Left renal pelvis (tissue), 4 donors: Measurements from ENCODE around the gene SBF1. TPM values are rescaled to one million over a fixed set of nuclear protein-coding genes. Genes with fewer than 3 reads are reported as not detected.

Experiments used
- DNase-seq, 4 donors: peaks; one replicate each; pipeline ENCODE4 v3.0.0-alpha.2; 2013; ENCODE audit warnings: low read depth in 4 of 4, low spot score in 3 of 4
- polyA plus RNA-seq, 4 donors: library from polyadenylated mRNA; unstranded; fragments of 120-200 nt; gene quantifications; one replicate each; pipeline ENCODE4 v1.2.1, GENCODE V29; 2013; ENCODE audit not compliant: insufficient read length in 4 of 4

SBF1 gene
- polyA plus RNA-seq, 4 donors = 25.9 to 47.1 (median 34.9) TPM

DNA sequence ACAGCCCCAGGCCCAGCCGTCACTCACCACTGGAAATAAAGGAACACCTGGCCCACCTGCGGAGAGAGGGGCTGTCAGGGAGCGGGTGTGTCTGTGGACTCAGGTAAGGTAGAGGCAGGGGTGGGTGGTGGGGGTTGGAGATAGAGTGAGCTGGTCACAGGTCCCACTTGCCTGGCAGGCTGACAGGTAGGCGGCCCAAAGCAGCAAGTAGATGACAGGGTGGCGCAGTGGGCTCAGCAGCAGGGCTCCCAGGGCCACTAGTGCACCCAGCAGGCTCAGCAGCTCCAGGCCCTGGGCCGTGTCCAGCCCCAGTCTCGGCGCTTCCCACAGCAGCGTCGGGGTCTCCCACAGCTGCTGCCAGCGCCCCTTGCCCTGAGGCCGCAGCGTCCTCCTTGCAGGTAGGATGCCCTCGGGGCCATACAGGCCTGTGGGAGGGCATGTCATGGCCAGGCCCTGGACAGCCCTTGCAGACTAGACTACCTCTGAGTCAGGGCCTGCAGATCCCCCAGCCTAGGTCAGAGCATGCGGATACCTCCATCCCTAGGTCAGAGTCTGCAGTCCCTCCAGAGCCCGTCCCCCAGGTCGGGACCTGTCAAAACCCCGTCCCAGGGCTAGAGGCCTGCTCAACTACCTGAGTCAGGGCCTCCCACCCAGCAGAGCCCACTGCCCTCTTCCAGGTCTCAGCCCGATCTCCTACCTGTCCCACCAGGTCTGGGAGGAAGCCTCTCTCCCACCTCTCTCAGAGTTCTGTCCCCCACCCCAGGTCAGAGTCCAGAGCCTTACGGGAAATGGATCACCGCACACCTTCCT, 32.0 kb upstream of the SBF1 start:
- no peak for DNase-seq

DNA sequence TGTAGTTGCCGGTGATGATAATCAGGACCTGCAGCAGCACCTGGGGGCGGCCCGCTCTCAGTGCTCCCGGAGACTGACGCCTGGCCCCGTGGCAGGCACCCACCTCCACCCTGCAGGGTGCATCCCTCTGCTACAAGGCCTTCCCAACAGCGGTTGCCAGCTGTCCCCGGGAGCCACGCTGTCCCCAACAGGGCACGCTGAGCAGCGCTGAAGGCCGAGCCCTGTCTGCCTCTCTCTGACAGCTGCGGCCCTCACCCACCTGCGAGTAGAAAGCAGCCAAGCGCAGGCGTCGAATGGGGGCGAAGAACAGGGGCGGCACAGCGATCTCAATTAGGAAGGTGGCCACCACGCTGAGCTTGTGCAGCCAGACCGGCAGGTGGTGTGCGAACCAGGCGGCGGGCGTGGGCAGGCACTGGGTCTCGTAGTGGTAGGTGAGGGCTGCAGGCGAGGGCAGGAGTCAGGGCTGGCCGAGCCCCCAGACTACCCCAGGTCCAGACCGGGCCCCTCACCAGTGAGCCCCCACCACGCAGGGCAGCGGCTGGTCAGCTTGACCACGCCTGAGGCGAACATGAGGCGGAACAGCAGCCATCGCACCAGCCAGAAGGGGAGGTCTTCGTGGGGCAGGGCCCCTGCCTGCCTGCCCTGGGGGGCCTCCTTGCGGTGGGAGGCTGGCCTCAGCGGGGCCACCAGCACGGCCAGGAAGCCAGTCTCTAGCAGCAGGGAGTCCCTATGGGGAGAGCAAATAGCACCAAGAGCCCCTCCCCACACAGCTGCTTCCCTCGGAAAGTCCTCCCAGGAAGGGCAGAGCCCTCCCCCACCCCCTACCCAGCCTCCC, 31.2 kb upstream of the SBF1 start:
- DNase-seq = no peak

DNA sequence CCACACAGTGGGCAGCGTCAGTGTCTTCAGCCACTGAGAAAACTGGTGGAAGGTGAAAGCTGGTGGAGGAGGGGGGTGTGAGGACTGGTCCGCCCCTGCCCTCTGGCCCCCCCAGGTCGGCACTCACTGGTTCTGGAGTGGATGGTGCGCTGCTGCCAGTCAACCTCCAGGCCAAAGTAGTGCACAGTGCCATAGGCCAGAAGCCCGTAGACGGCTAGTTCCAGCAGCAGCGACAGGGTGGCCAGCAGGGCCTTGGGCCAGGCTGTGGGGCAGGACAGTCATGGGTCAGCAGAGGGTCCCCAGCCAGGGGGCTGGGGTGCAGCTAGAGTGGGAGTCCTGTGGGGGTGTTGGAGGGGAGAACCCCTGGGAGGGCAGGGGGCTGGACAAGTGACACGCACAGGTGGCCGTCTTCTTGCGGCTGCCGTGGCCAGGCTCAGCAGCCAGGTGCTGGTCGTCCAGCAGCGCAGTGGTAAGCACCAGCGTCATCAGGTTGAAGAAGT, 30.5 kb upstream of the SBF1 start:
- DNase-seq = no peak

DNA sequence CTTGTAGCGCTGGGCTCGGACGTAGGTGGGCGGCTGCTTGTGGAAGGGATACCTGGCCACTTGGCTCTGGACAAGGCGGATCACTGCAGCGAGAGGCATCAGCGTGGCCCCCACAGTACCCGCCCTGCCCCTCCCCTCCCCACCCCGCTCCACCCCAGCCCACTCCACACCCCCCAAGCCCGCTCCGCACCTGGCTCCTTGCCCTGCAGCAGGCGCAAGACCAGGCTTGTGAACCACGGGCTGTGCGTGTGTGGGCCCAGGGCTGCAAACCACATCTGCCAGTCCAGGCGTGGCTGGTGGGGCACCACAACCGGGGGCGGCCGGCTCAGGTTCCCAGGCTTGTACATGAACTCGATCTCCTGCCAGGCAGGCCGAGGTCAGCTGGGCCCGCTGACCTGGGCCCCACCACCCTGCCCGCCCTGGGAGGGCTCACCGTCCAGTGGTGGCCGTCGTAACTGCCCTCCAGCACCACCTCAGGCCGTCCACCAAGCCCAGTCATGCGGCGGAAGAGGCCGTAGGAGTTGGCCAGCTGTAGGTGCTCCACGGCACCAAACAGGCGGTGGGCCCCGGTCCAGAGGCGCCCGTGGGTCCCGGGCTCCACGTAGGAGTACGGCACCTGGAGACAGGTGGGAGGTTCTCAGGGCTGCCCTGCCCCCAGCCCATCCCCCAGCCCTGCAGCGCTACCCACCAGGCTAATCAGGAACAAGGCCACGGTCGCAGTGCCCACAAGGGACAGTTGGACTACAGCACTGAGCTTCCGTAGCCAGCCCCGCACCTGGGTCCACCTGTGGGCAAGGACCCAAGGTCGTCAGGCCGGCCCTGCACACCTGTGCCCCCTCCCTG, 29.8 kb upstream of the SBF1 start:
- no peak for DNase-seq

DNA sequence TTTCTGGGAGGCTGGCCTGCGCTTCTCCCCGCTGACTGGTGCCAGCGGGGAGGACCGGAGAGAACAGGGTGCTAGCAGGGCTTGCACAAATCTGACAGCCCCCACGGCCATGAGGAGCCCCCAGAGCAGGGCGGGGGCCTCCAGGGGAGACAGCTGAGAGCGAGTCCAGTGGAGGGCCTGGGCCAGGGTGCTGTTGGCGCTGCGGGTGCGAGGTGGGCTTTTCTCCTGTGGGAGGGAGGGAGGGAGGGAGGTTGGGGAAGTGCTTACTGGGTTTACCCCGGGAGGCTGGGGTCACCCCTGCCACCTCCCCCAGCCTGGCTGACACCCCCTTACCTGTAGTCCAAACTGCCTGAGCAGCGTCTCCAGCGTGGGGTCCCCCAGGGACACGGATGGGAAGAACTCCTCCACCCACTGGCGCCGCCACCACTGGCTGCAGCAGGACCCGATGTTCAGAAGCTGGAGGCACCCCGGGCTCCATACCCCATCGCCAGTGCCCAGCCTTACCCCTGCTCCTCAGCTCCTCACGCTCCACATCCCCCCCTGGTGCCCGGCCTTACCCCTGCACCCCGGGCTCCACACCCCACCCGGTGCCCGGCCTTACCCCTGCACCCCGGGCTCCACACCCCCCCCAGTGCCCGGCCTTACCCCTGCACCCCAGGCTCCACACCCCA, 28.8 kb upstream of the SBF1 start:
- DNase-seq = no peak

DNA sequence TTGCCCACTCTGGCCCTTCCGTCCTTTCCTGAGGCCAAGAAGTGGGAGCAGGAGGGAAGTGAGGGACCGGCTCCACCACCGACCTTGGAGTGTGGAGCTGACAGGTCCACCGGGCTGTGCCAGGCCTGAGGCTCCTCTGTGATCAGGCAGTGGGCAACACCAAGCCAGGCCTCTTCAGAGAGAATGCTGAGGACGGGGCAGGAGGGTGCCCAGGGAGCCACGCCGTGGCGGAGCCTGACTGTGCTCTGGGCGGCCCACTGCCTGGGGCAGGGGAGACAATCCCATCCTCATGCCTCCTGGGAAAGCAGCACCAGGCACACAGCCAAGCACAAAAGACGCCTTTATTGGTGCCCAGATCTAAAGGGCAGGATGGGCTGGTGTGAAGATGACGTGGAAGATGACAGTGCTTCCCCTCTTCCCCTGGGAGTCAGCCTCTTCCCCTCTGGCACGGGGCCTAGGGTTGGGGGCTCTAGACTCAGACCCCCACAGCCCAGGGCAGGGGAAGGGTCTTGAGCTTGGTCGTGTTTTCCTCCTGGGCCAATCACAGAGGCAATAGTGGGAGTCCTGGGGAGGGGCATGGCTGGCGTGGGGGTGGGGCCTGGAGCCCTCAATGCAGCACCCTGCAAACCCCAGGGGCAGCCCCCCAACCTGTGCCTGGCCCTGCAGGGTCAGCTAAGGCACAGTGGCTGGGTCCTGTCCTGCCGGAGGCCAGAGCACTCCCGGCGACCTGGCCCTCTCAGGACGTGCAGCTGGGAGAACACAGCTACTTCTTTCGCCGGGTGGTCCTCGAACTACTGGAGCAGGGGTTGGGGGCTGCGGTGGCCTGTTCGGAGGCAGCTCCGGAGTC, 28.0 kb upstream of the SBF1 start:
- DNase-seq = no peak

DNA sequence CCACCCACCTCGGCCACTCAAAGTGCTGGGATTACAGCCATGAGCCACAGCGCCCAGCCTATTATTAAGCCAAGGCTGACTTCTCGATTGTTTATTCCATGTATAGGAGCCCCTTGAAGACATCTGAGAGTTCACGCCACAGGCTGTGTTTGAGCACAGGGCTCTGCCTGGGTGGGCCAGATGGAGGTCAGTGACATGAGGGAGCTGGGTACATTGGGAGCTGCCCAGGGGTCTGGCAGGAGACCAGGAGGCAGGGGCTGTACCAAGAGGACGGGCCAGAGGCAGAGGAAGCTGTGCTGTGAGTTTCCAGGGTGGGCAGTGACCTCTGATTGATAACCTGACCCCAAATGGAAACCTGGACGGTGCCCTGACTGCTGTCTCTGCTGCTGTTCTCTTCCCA, 27.3 kb upstream of the SBF1 start:
- no peak for DNase-seq

DNA sequence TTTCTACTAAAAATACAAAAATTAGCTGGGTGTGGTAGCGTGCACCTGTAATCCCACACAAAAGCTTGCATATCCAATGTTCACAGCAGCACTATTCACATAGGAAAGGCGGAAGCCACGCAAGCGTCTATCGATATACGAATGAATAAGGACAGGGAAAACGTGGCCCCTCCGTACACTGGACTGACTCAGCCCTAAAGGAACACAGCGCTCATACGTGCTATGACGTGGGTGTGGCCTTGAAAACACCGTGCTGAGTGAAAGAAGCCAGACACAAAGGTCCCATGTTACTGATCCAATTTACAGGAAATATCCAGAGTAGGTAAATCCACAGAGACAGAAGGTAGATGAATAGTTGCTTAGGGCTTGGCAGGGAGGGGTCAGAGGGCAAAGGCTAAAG, 25.6 kb upstream of the SBF1 start:
- no peak for DNase-seq

DNA sequence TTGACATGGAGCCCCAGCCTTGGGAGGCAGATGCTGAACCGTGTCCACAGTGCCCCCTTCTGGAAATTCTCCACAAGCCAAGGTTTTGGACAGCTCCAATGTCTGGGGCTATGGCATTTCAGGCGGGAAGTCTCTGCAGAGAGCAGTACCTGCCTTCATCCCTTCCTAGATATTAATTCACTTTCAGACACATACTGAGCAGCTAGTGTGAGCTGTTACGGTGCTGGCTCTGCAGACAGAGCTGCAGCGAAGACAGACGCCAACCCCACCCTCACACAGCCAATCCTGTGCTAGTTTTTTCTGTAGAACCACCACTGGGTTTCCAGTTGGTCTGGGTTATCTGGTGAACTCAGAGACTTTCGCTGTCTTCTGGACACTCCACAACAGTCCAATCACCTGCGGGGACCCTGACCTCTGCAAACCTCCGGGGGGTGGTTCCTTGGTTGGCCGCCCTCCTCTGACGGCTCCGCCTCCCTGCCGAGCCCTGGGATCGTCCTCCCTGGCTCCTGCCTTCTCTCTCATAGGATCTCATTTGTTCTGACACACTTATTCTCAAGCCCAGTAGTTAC, 23.6 kb upstream of the SBF1 start:
- DNase-seq = no peak

DNA sequence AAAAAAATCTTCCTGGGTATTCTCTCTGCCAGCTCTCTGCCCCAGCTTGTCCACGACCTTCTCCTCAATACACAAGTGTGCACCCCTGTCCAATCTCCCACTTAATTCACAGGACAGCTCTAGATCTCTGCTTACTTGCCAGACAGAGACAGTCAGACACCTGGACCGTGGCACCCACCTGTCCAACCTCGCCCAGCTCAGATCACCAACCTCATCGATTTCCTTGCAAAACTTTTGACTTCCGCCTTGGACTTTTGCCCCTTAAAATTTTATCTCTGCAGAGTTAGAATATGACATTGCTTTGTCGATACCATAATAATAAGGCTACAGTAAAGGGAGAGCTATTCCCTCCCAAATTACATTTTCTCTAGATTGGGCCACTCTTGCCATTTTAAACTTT, 22.3 kb upstream of the SBF1 start:
- no peak for DNase-seq

DNA sequence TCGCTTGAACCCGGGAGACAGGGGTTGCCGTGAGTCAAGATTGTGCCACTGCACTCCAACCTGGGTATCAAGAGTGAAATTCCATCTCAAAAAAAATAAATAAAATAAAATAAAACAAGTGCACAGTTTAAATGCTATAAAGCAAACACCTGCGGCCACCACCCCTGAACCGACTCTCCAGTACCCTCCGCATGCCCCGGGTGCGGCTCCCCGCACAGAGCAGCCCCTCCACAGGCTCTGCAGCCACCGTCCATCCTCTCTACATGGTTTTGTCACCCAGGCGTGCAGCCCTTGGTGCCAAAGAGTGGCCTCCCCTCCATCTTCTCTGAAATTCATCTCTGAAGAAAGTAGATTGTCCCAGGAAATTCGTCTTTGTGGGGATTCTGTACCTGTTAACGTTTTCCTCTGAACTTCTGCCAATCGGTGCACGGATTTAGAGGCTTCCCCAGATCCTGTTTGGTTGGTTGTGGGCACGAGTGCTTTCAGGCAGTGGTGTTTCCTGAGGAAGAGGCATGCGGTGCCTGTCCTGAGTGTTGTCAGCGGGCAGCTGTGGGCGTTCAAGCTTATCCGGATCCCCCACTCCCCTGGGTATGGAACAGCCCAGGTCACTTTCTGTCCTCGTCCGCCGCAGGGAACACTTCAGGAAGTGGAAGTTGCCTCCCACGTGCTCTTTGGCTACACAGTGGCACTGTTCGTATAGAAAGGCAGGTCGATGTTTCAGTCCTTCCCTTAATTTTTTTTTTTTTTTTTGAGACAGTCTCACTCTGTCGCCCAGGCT, 15.9 kb upstream of the SBF1 start:
- DNase-seq = no peak

DNA sequence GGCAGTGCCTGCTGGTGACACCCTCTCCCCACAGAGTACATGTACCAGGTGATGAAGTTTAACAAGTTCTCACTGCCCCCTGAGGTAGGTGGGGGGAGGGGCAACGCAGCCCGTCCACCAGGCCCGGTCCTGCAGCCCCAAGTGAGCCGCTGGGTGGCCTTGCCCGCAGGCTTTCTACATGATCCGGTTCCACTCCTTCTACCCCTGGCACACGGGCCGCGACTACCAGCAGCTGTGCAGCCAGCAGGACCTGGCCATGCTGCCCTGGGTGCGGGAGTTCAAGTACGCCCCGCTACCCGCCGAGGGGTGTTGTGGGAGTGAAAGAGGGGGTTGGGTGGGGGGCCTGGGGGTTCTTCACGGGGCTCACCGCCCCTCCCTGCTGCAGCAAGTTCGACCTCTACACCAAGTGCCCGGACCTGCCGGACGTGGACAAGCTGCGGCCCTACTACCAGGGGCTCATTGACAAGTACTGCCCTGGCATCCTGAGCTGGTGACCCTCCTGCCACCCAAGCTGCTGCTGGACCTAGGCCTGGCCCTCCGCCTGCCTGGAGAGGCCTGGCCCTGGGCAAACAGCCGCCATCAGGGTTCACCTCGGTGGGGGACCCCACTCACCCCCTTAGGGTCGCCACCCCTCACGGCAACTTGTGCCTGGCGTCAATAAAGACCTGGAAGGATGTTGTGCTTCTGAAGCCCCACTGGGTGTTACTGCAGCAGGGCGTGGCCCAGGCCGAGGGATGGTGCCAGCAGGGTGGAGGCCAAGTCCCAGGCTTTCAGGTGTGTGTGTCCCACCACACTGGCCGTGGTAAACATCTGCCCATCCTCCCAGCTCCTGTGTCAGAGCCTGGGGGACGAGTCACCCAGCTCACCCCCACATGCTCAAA, 14.8 kb upstream of the SBF1 start:
- DNase-seq = no peak

DNA sequence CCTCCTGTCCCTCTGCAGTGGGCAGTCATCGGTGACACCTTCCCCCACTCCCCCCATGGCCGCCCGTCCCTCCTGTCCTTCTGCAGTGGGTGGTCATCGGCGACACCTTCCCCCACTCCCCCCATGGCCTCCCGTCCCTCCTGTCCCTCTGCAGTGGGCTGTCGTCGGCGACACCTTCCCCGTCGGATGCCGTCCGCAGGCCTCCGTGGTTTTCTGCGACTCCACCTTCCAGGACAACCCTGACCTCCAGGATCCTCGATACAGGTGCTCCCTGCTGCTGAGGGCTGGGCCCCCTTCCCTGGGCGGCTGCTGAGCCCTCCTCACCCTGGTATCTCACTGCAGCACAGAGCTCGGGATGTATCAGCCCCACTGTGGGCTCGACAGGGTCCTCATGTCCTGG, 14.1 kb upstream of the SBF1 start:
- DNase-seq = no peak

DNA sequence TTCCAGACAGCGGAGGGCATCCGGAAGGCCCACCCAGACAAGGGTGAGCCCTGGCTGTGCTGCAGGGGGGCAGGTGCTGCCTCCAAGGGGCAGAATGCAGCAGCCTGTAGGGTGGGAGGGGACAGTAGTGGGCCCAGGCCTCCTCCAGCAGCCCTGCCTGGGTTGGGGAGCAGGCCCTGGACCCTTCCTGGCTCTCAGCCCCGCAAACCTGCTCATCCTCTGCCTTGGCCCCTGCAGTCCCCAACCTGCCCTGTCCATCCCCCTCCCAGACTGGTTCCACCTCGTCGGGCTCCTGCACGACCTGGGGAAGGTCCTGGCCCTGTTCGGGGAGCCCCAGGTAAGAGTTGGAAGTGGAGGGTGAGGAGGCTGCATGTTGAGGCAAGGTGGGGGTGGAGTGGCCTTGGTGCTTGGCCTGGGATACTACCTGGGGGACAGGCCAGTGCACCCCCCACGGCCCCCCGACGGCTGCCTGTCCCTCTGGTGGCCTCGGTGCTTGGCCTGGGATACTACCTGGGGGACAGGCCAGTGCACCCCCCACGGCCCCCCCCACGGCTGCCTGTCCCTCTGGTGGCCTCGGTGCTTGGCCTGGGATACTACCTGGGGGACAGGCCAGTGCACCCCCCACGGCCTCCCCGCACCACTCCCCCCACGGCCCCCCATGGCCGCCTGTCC, 13.3 kb upstream of the SBF1 start:
- no peak for DNase-seq

DNA sequence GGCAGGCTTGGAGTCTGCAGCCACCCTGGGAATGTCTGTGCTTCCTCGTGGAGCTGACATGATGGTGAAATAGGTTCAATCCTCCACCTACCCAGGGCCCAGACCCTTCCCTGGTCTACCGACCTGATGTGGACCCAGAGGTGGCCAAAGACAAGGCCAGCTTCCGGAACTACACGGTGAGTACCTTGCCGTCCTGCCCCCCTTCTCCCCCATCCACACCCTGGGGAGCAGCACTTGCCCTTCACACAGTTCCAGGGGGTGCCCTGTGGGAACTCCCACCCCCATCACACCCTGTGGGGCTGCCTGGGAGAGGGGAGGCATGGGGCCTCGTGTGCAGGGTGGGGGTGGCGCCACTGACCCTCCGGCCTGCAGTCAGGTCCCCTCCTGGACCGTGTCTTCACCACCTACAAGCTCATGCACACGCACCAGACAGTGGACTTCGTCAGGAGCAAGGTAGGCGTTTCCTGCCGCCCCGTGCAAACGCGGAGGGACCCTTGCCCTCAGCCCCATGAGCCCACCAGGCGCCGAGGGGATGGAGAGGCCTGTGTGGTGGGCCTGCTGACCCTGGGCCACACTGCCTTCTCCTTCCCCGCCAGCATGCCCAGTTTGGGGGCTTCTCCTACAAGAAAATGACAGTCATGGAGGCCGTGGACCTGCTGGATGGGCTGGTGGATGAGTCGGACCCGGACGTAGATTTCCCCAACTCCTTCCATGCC, 12.6 kb upstream of the SBF1 start:
- DNase-seq = no peak

DNA sequence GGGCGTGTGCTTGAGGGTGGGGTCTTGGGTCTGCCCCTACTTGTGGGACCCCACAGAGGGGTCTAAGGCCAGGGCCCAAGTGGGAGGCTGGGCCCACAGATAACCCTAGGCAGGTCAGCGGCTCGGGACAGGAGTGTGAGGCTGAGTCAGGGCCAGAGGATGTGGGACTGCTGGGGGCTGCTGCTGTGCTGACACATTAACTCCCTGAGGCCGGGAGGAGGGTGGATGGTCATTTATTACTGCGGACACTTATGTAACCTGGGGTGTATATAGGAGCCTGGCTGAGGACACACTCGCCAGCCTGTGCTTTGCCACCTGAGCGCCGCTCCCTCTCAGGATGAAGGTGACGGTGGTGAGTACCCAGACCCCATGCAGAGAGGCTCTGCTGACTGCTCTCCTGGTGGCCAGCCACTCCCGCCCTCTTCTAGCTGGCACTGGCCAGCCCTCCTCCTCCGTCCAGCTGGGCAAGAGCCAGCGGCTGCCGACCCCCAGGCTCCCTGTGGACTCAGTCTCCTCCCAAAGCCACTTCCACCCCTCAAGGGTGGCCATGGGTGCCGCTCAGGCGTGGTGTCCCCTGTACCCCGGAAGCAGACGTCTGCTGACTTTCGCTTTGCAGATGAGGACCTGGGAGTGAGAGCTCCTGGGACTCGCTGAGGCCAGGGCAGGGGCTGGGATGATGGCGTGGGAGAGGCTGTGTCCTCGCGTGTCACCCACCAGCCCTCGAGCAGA, 11.9 kb upstream of the SBF1 start, which contains the start of gene MIOX:
Gene MIOX (plus strand): TSS at position 299 of the 729 bp plus-strand sequence. CDS start 39 bp downstream, at position 338.
- no peak for DNase-seq
